Measurements from ENCODE around the gene ATG14.
"Not testable (repeated sequence)": the region's sequence is repeated elsewhere in the genome, so short reads cannot be mapped to it uniquely, and the experiment has no call there.

The ATG14 gene

GRCh38 chr14:55383541-55384140 lies 28.0 kb downstream of the ATG14 start:
- DNase-seq = no peak

- DNase-seq = not testable (repeated sequence)
These were observed 28.6 kb downstream of the ATG14 start for GRCh38 chr14:55383056-55383466.

GRCh38 chr14:55382483-55382882 lies 29.1 kb downstream of the ATG14 start:
- no peak for DNase-seq

GRCh38 chr14:55381561-55381960 lies 30.1 kb downstream of the ATG14 start:
- DNase-seq = no peak

GRCh38 chr14:55381040-55381439 lies 30.6 kb downstream of the ATG14 start:
- DNase-seq = no peak

- DNase-seq = no peak
These were observed 34.4 kb downstream of the ATG14 start for GRCh38 chr14:55377236-55377635.

- DNase-seq = no peak
These were observed 36.9 kb downstream of the ATG14 start for GRCh38 chr14:55374771-55375170.

- peak; percentile 23 for DNase-seq
These were observed 37.6 kb downstream of the ATG14 start for GRCh38 chr14:55373784-55374705.

- no peak for DNase-seq
These were observed 38.8 kb downstream of the ATG14 start for GRCh38 chr14:55372825-55373224.

- DNase-seq = no peak
These were observed 39.2 kb downstream of the ATG14 start for GRCh38 chr14:55372423-55372822.

GRCh38 chr14:55370883-55371455 lies 40.7 kb downstream of the ATG14 start:
- no peak for DNase-seq

- no peak for DNase-seq
These were observed 45.4 kb downstream of the ATG14 start for GRCh38 chr14:55366271-55366670.

- no peak for DNase-seq
These were observed 50.4 kb downstream of the ATG14 start for GRCh38 chr14:55361190-55361589.

GRCh38 chr14:55359307-55359706 lies 52.3 kb downstream of the ATG14 start:
- no peak for DNase-seq

- no peak for DNase-seq
These were observed 54.7 kb downstream of the ATG14 start for GRCh38 chr14:55356913-55357312.

GRCh38 chr14:55355922-55356321 lies 55.7 kb downstream of the ATG14 start:
- DNase-seq = no peak

GRCh38 chr14:55354500-55354899 lies 57.1 kb downstream of the ATG14 start:
- DNase-seq = peak; percentile 65

GRCh38 chr14:55353686-55354467 lies 57.8 kb downstream of the ATG14 start:
- DNase-seq = peak; percentile 14

- no peak for DNase-seq
These were observed 59.4 kb downstream of the ATG14 start for GRCh38 chr14:55352201-55352600.

- no peak for DNase-seq
These were observed 60.5 kb downstream of the ATG14 start for GRCh38 chr14:55351111-55351510.

GRCh38 chr14:55350461-55350860 lies 61.2 kb downstream of the ATG14 start:
- no peak for DNase-seq

GRCh38 chr14:55349565-55349964 lies 62.1 kb downstream of the ATG14 start:
- DNase-seq = no peak

Measured in activated CD4-positive, alpha-beta T cell treated with anti-CD3 and anti-CD28 coated beads for 48 hours (primary cell).